ENCODE data around the gene KLHL29.

DNA sequence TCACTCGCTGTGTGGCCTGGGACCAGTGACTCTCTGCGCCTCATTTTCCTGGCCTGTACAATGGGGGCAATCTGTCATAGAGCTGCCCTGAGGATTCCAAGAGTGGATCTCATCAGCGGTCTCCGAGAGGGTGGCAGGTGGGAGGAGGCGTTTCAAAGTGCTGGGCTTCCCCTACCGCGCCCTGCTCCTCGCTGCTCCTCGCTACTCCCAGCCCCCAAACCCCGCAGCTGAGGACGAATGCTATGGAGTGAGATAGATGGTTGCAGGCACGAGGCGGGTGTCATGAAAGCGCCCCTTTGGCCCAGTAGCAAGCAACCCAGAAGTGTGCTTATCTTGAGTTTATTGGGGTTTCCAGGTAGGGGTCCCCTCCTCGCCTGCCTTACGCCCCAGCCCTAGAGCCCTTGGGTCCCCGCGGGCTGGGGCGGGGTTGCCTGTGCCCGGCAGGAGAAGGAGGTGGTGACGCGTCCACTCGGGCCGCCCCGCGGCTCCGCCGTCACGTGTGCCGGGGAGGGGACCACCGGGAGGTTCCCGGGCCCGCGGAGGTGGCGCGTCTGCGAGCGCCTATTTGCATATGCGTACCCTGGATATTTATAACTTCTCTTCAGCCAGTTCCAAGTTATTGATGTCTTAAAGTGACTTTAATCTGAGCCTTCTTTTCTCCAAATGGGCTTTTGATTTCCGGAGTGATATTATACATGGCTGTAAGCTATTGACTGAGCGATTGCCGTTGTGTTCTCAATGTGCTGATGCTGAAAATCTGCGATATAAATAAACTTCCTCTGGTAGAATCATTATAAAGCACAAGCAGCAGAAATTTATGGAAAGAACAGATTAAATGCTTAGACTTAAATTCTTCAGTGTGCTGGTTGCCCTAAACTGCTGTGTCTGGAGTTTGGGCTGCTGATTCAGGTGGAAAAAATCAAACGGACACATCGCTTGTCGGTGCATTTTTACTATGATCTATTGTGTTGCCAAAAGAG, 278.3 kb downstream of the KLHL29 start:
- TF ChIP-seq CTCF (conservative IDR thresholded peaks at IDR 0.05; ENCODE audit: low read length) (no peak), EZH2phosphoT487 (IDR thresholded peaks at IDR 0.05; ENCODE audit: borderline replicate concordance) (no peak)

All from Loucy (cell line).